B cell (primary cell): ENCODE results near the gene CREG1.

Source experiments
- CTCF ChIP-seq: fragments of 200-600 bp; IDR thresholded peaks from one replicate; pipeline ENCODE4 v1.8.0; 2022; ENCODE audit warnings: antibody characterized with exemption, mild to moderate bottlenecking
- EZH2 ChIP-seq: IDR thresholded peaks from 2 replicates; pipeline ENCODE4 v1.6.1; 2012; ENCODE audit warnings: borderline replicate concordance, low read depth, mild to moderate bottlenecking, moderate library complexity, low read length; ENCODE audit not compliant: insufficient read depth, poor library complexity, severe bottlenecking

GRCh38 chr1:167501515-167502191, 51.9 kb downstream of the CREG1 start:
- TF ChIP-seq CTCF (no peak), EZH2 (no peak)
